SK-N-SH (cell line): ENCODE results near the gene MSL3B.

Source experiments
- CTCF ChIA-PET: fragments of 300-600, 350-600 bp; formaldehyde crosslinking; extraction: SDS; loops from one replicate; lab custom pipeline; 2021; lab: Yijun Ruan, JAX
- POLR2A ChIA-PET: fragments of 350-600 bp; sonication (Branson Sonifier 250); formaldehyde crosslinking; extraction: SDS; loops from one replicate; lab custom pipeline; 2020; ENCODE audit warnings: antibody characterized with exemption, inconsistent platforms; lab: Yijun Ruan, JAX
- DNase-seq: peaks from one replicate; pipeline ENCODE4 v3.0.0; 2012
- H2AFZ ChIP-seq: fragments of 200-600 bp; sonication (generic); 2 replicates; pipeline ENCODE4 v1.8.1; 2016; ENCODE audit warnings: antibody characterized with exemption, mild to moderate bottlenecking, low read depth
- H3F3A ChIP-seq: fragments of 200-600 bp; sonication (generic); replicated peaks from 2 replicates; pipeline ENCODE3; 2016; ENCODE audit warnings: antibody characterized with exemption, mild to moderate bottlenecking; ENCODE audit not compliant: insufficient read depth
- H3K27ac ChIP-seq, 2 experiments: fragments of 200-500 bp in 1 of 2; fragments of 200-600 bp in 1 of 2; sonication (Bioruptor generic) in 1 of 2; sonication (generic), shearing (Covaris generic) in 1 of 2; 2 replicates each; pipeline versions ENCODE4 v1.5.1 to v1.6.1; 2014 to 2016; ENCODE audit warnings: low read depth in 2 of 2, inconsistent platforms in 1 of 2, low read length in 1 of 2, mild to moderate bottlenecking in 1 of 2, mixed read lengths in 1 of 2
- H3K27me3 ChIP-seq: fragments of 200-600 bp; sonication (generic), shearing (Covaris generic); 2 replicates; pipeline ENCODE4 v1.6.1; 2016; ENCODE audit warnings: mixed run types; ENCODE audit not compliant: insufficient read depth
- H3K36me3 ChIP-seq, 2 experiments: fragments of 200-500 bp in 1 of 2; fragments of 200-600 bp in 1 of 2; sonication (Bioruptor generic) in 1 of 2; sonication (generic) in 1 of 2; replicated peaks in 1 of 2; 2 replicates each; pipeline versions ENCODE3 to v1.5.1; 2014 to 2016; ENCODE audit warnings: low read length in 1 of 2, mild to moderate bottlenecking in 1 of 2; ENCODE audit not compliant: insufficient read depth in 2 of 2, control insufficient read depth in 1 of 2
- H3K4me1 ChIP-seq, 2 experiments: fragments of 200-500 bp in 1 of 2; fragments of 200-600 bp in 1 of 2; sonication (Bioruptor generic) in 1 of 2; sonication (generic), shearing (Covaris generic) in 1 of 2; 2 replicates each; pipeline versions ENCODE4 v1.5.1 to v1.6.1; 2014 to 2016; ENCODE audit warnings: low read depth in 1 of 2, low read length in 1 of 2, mixed run types in 1 of 2; ENCODE audit not compliant: insufficient read depth in 2 of 2, control insufficient read depth in 1 of 2
- H3K4me2 ChIP-seq: fragments of 200-600 bp; sonication (generic), shearing (Covaris generic); 2 replicates; pipeline ENCODE4 v1.6.1; 2017; ENCODE audit warnings: mixed run types
- H3K4me3 ChIP-seq, 2 experiments: fragments of 200-500 bp in 1 of 2; fragments of 200-600 bp in 1 of 2; sonication (Bioruptor generic) in 1 of 2; sonication (generic), shearing (Covaris generic) in 1 of 2; 2 replicates each; pipeline versions ENCODE4 v1.5.1 to v1.8.1; 2014 to 2016; ENCODE audit warnings: low read depth in 2 of 2, inconsistent platforms in 1 of 2, low read length in 1 of 2, mild to moderate bottlenecking in 1 of 2, mixed read lengths in 1 of 2, moderate library complexity in 1 of 2
- H3K79me2 ChIP-seq: fragments of 200-600 bp; sonication (generic); 2 replicates; pipeline ENCODE4 v1.8.1; 2017; ENCODE audit warnings: mild to moderate bottlenecking; ENCODE audit not compliant: insufficient read depth
- H3K9ac ChIP-seq: fragments of 200-600 bp; sonication (generic); 2 replicates; pipeline ENCODE4 v1.6.1; 2017; ENCODE audit warnings: mixed run types
- H3K9me2 ChIP-seq: fragments of 200-600 bp; sonication (generic); 2 replicates; pipeline ENCODE4 v1.6.1; 2017; ENCODE audit warnings: mixed run types
- H3K9me3 ChIP-seq: fragments of 200-600 bp; sonication (generic); 2 replicates; pipeline ENCODE4 v1.6.1; 2017; ENCODE audit warnings: mixed run types, mild to moderate bottlenecking, moderate library complexity
- H4K20me1 ChIP-seq: fragments of 200-600 bp; sonication (generic); 2 replicates; pipeline ENCODE4 v1.6.1; 2017; ENCODE audit warnings: mild to moderate bottlenecking, mixed run types; ENCODE audit not compliant: insufficient read depth
- FOXJ3 ChIP-seq: sonication (generic); formaldehyde crosslinking; IDR thresholded peaks from 2 replicates; pipeline ENCODE4 v1.5.1; 2020; ENCODE audit warnings: mild to moderate bottlenecking, missing genetic modification reagents
- JUND ChIP-seq: IDR thresholded peaks from 2 replicates; pipeline ENCODE4 v1.4.0; 2012
- MEF2A ChIP-seq: IDR thresholded peaks from 2 replicates; pipeline ENCODE4 v1.4.0; 2012; ENCODE audit warnings: low read depth, borderline replicate concordance
- NFIC ChIP-seq: IDR thresholded peaks from 2 replicates; pipeline ENCODE4 v1.4.0; 2012; ENCODE audit warnings: borderline replicate concordance
- RFX5 ChIP-seq: IDR thresholded peaks from 2 replicates; pipeline ENCODE4 v1.6.1; 2012; ENCODE audit warnings: mild to moderate bottlenecking, improper control_type of control experiment, low read length
- SIN3A ChIP-seq: IDR thresholded peaks from 2 replicates; pipeline ENCODE4 v1.6.1; 2012; ENCODE audit warnings: low read depth, mild to moderate bottlenecking, low read length, moderate library complexity, borderline replicate concordance
- TEAD4 ChIP-seq: IDR thresholded peaks from 2 replicates; pipeline ENCODE4 v1.4.0; 2012; ENCODE audit warnings: mild to moderate bottlenecking, borderline replicate concordance; ENCODE audit not compliant: insufficient read depth
- YY1 ChIP-seq: IDR thresholded peaks from 2 replicates; pipeline ENCODE4 v1.4.0; 2012; ENCODE audit warnings: low read depth, mild to moderate bottlenecking
- WGBS: methylation state at CpG from one replicate; pipeline ENCODE4 v1.1.6; 2017; ENCODE audit warnings: low lambda C conversion rate; 5-methylcytosine and 5-hydroxymethylcytosine counted together
- TF ChIP-seq, protein P1 (sequence below): fragments of 200-600 bp; sonication (generic); IDR thresholded peaks from 2 replicates; pipeline ENCODE4 v1.6.1; 2017; ENCODE audit warnings: antibody characterized with exemption, mild to moderate bottlenecking, moderate library complexity
- TF ChIP-seq, protein P2 (sequence below): IDR thresholded peaks from 2 replicates; pipeline ENCODE4 v1.4.0; 2012; ENCODE audit warnings: low read depth, borderline replicate concordance
- TF ChIP-seq, protein P3 (sequence below): IDR thresholded peaks from 2 replicates; pipeline ENCODE4; 2012
- TF ChIP-seq, protein P4 (sequence below): IDR thresholded peaks from 2 replicates; pipeline ENCODE4 v1.4.0; 2012; ENCODE audit warnings: low read depth
- TF ChIP-seq, protein P5 (sequence below): fragments of 150-350 bp; IDR thresholded peaks from 2 replicates; pipeline ENCODE4 v1.6.1; 2017; ENCODE audit warnings: antibody characterized with exemption, low read length, low read depth, borderline replicate concordance
- TF ChIP-seq, protein P6 (sequence below): IDR thresholded peaks from 2 replicates; pipeline ENCODE4 v1.6.1; 2012; ENCODE audit warnings: mild to moderate bottlenecking, low read depth, low read length, moderate library complexity

Gene MSL3B

DNA sequence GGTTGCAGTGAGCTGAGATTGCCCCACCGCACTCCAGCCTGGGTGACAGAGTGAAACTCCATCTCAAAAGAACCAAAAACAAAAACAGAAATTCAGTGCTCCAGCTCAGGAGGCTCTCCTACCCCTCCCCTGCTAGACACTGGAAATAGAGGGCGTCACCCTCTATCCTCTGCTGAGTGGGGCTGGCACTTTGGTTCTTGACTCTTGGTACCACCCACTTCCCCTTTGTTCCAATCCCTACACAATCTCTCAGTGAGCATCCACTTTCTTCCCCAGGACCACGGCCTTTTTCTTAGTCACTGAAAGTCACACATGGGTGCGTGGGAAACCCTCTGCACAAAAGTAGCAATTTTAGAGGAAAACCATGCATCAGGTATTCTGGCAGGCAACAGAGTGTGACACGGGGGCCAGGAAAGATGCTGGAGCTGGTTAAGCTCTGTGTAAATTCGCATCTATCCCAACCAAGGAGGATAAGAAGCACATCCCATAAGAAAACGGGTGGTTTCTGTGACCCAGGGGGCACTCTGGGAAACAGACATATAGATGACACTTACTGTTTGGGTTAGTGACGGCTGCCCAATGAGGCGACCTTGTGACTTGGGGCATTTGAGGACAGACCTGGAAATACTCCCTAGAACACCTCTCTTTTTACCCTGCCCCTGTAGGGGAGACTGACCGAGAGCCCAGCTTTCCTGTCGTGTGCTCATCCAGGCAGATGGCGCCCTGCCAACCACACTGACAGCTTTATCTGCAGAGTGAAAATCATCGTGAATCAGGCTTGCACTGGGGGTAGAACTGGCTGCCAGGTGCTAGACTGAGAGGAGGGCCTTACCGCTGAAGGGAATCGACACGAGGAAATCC lies 21.6 kb downstream of the MSL3B start:
- no peaks in the 10 kb centered on the region for H3K9me3 ChIP-seq
- peaks cover 31% of the 10 kb centered on the region; the same call in 1 of the 2 replicates for H4K20me1 ChIP-seq
- peaks cover 99% of the 10 kb centered on the region for H3K79me2 ChIP-seq
- H3K9ac ChIP-seq: no peak overlapping the region
- no peak overlapping the region for H3K27ac ChIP-seq
- no peak overlapping the region for H2AFZ ChIP-seq
- TF ChIP-seq FOXJ3 (CRISPR knock-in tag) (no peak), NFIC (peak; percentile 23; the same call in 1 of the 2 replicates)
- TF ChIP-seq, protein P1, sequence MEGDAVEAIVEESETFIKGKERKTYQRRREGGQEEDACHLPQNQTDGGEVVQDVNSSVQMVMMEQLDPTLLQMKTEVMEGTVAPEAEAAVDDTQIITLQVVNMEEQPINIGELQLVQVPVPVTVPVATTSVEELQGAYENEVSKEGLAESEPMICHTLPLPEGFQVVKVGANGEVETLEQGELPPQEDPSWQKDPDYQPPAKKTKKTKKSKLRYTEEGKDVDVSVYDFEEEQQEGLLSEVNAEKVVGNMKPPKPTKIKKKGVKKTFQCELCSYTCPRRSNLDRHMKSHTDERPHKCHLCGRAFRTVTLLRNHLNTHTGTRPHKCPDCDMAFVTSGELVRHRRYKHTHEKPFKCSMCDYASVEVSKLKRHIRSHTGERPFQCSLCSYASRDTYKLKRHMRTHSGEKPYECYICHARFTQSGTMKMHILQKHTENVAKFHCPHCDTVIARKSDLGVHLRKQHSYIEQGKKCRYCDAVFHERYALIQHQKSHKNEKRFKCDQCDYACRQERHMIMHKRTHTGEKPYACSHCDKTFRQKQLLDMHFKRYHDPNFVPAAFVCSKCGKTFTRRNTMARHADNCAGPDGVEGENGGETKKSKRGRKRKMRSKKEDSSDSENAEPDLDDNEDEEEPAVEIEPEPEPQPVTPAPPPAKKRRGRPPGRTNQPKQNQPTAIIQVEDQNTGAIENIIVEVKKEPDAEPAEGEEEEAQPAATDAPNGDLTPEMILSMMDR: no peak
- H3K4me1 ChIP-seq: peaks cover under 1 to 10% of the 10 kb centered on the region in 2 experiments; a peak in 2 of 4 replicates
- H3F3A ChIP-seq: peaks cover under 1% of the 10 kb centered on the region
- peaks cover 43 to 57% of the 10 kb centered on the region in 2 experiments for H3K36me3 ChIP-seq
- WGBS: 90% methylated on average over 15 of the region's 16 CpGs
- H3K4me2 ChIP-seq: no peak overlapping the region
- peak; percentile 48 for DNase-seq
- H3K27me3 ChIP-seq: no peaks in the 10 kb centered on the region
- no peak overlapping the region for H3K4me3 ChIP-seq
- ChIA-PET POLR2A (no interaction called here), CTCF (interaction anchor here (1.0 to 1.1 kb wide), 2 partner anchors 9 to 14 kb away, joined by 3 read pairs; no protein-coding TSS in a partner anchor)
- no peaks in the 10 kb centered on the region for H3K9me2 ChIP-seq

DNA sequence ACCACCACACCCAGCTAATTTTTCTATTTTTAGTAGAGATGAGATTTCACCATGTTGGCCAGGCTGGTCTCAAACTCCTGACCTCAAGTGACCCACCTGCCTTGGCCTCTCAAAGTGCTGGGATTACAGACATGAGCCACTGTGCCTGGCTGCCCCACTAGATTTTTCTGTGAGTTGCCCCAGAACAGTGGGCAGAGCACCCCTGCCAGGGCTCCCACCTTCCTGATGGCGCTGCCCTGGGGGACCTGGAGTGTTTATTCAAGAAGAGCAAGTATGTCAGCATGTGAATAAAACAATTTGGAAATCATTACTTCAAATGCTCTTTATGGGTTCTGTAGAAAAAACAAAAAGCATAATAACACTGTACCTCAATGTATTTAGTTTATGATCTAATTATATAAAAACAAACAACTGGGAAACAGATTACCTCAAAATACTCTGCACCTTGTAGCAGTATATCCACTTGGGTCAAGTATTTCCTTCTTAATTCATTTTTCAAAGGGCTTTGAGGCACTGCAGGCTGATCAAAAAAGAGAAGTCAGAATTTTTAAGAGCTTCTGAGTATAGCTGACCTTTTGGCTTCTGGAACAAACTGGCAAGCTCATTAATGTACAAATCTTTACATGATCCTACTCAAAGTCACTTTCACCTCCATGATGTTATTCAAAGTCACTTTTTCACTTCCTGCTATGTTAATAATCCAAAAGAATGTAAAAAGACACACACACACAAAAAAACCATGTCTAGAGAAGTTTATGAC lies 22.7 kb downstream of the MSL3B start:
- H3F3A ChIP-seq: peaks cover 1% of the 10 kb centered on the region
- H3K27ac ChIP-seq: no peak overlapping the region
- H4K20me1 ChIP-seq: peaks cover 31% of the 10 kb centered on the region; the same call in 1 of the 2 replicates
- ChIA-PET CTCF (interaction anchor here (1.1 kb wide), 1 partner anchor 13 kb away, joined by 3 read pairs; no protein-coding TSS in a partner anchor), POLR2A (no interaction called here)
- H3K4me3 ChIP-seq: no peak overlapping the region
- peaks cover 48 to 62% of the 10 kb centered on the region in 2 experiments for H3K36me3 ChIP-seq
- no peaks in the 10 kb centered on the region for H3K9me2 ChIP-seq
- H3K9ac ChIP-seq: no peak overlapping the region
- H2AFZ ChIP-seq: no peak overlapping the region
- peaks cover 99% of the 10 kb centered on the region for H3K79me2 ChIP-seq
- no peaks in the 10 kb centered on the region for H3K27me3 ChIP-seq
- 100% methylated on average over 1 of the region's 1 CpG for WGBS
- peaks cover 0 to 10% of the 10 kb centered on the region in 2 experiments; a peak in 1 of 4 replicates for H3K4me1 ChIP-seq
- DNase-seq: no peak
- H3K4me2 ChIP-seq: no peak overlapping the region
- no peaks in the 10 kb centered on the region for H3K9me3 ChIP-seq
- TF ChIP-seq MEF2A (no peak), TEAD4 (no peak), SIN3A (no peak), JUND (no peak), RFX5 (no peak), YY1 (no peak)
- TF ChIP-seq, protein P2, sequence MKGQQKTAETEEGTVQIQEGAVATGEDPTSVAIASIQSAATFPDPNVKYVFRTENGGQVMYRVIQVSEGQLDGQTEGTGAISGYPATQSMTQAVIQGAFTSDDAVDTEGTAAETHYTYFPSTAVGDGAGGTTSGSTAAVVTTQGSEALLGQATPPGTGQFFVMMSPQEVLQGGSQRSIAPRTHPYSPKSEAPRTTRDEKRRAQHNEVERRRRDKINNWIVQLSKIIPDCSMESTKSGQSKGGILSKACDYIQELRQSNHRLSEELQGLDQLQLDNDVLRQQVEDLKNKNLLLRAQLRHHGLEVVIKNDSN: no peak
- TF ChIP-seq, protein P3, sequence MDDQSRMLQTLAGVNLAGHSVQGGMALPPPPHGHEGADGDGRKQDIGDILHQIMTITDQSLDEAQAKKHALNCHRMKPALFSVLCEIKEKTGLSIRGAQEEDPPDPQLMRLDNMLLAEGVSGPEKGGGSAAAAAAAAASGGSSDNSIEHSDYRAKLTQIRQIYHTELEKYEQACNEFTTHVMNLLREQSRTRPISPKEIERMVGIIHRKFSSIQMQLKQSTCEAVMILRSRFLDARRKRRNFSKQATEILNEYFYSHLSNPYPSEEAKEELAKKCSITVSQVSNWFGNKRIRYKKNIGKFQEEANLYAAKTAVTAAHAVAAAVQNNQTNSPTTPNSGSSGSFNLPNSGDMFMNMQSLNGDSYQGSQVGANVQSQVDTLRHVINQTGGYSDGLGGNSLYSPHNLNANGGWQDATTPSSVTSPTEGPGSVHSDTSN: no peak
- TF ChIP-seq, protein P4, sequence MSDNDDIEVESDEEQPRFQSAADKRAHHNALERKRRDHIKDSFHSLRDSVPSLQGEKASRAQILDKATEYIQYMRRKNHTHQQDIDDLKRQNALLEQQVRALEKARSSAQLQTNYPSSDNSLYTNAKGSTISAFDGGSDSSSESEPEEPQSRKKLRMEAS: no peak
- TF ChIP-seq, protein P5, sequence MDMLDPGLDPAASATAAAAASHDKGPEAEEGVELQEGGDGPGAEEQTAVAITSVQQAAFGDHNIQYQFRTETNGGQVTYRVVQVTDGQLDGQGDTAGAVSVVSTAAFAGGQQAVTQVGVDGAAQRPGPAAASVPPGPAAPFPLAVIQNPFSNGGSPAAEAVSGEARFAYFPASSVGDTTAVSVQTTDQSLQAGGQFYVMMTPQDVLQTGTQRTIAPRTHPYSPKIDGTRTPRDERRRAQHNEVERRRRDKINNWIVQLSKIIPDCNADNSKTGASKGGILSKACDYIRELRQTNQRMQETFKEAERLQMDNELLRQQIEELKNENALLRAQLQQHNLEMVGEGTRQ: no peak
- TF ChIP-seq, protein P6, sequence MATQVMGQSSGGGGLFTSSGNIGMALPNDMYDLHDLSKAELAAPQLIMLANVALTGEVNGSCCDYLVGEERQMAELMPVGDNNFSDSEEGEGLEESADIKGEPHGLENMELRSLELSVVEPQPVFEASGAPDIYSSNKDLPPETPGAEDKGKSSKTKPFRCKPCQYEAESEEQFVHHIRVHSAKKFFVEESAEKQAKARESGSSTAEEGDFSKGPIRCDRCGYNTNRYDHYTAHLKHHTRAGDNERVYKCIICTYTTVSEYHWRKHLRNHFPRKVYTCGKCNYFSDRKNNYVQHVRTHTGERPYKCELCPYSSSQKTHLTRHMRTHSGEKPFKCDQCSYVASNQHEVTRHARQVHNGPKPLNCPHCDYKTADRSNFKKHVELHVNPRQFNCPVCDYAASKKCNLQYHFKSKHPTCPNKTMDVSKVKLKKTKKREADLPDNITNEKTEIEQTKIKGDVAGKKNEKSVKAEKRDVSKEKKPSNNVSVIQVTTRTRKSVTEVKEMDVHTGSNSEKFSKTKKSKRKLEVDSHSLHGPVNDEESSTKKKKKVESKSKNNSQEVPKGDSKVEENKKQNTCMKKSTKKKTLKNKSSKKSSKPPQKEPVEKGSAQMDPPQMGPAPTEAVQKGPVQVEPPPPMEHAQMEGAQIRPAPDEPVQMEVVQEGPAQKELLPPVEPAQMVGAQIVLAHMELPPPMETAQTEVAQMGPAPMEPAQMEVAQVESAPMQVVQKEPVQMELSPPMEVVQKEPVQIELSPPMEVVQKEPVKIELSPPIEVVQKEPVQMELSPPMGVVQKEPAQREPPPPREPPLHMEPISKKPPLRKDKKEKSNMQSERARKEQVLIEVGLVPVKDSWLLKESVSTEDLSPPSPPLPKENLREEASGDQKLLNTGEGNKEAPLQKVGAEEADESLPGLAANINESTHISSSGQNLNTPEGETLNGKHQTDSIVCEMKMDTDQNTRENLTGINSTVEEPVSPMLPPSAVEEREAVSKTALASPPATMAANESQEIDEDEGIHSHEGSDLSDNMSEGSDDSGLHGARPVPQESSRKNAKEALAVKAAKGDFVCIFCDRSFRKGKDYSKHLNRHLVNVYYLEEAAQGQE: no peak
